Stimulated activated CD8-positive, alpha-beta memory T cell treated with anti-CD3 and anti-CD28 coated beads, Interleukin-2, amount 100 ng/mL, for 48 hours (primary cell): Measurements from ENCODE around the gene SPTBN1.
A peak's percentile ranks its signal among the peaks of the same experiment; 100 is the strongest.

Experiments used
- DNase-seq, 2 donors: peaks; one replicate each; pipeline ENCODE4 v3.0.0-alpha.2; 2020; ENCODE audit warnings: low read depth in 2 of 2

Gene SPTBN1

GRCh38 chr2:54651291-54651690 lies 195.2 kb downstream of the SPTBN1 start:
- no peak for DNase-seq

- DNase-seq, result no peak
Measured at GRCh38 chr2:54652540-54652939, 196.4 kb downstream of the SPTBN1 start.

- no peak for DNase-seq
Measured at GRCh38 chr2:54653572-54654204, 197.6 kb downstream of the SPTBN1 start.

GRCh38 chr2:54655046-54655809 lies 199.1 kb downstream of the SPTBN1 start:
- DNase-seq, result no peak

GRCh38 chr2:54656863-54657262 lies 200.7 kb downstream of the SPTBN1 start:
- DNase-seq, result no peak

GRCh38 chr2:54657664-54658083 lies 201.5 kb downstream of the SPTBN1 start:
- DNase-seq, result peak in 1 of 2 donors; percentile 16

GRCh38 chr2:54658564-54659071 lies 202.5 kb downstream of the SPTBN1 start:
- no peak for DNase-seq

- no peak for DNase-seq
Measured at GRCh38 chr2:54659527-54659926, 203.4 kb downstream of the SPTBN1 start.

- no peak for DNase-seq
Measured at GRCh38 chr2:54660752-54661151, 204.6 kb downstream of the SPTBN1 start.

- DNase-seq, result no peak
Measured at GRCh38 chr2:54663424-54664030, 207.4 kb downstream of the SPTBN1 start.

GRCh38 chr2:54664238-54664786 lies 208.2 kb downstream of the SPTBN1 start:
- DNase-seq, result no peak

- DNase-seq, result peak in 1 of 2 donors; percentile 18
Measured at GRCh38 chr2:54665436-54665856, 209.3 kb downstream of the SPTBN1 start.

- DNase-seq, result no peak
Measured at GRCh38 chr2:54666131-54666633, 210.1 kb downstream of the SPTBN1 start.

- DNase-seq, result no peak
Measured at GRCh38 chr2:54666634-54667265, 210.6 kb downstream of the SPTBN1 start.

GRCh38 chr2:54667266-54667639 lies 211.1 kb downstream of the SPTBN1 start:
- DNase-seq, result no peak

- no peak for DNase-seq
Measured at GRCh38 chr2:54667726-54668650, 211.9 kb downstream of the SPTBN1 start.

GRCh38 chr2:54668711-54669110 lies 212.6 kb downstream of the SPTBN1 start:
- no peak for DNase-seq

GRCh38 chr2:54669677-54670484 lies 213.8 kb downstream of the SPTBN1 start:
- DNase-seq, result no peak

- DNase-seq, result no peak
Measured at GRCh38 chr2:54670485-54671009, 214.4 kb downstream of the SPTBN1 start.

- DNase-seq, result no peak
Measured at GRCh38 chr2:54671010-54671409, 214.9 kb downstream of the SPTBN1 start.
